ENCODE measurements around the gene LDLRAP1. TPM values are rescaled to one million over a fixed set of nuclear protein-coding genes. Genes with fewer than 3 reads are reported as not detected.

Gene LDLRAP1
- total RNA-seq (10 to 100 TPM in 1 of 2 donors, 1 to 10 TPM in 1; 7.3 to 24.1 TPM), polyA plus RNA-seq (ENCODE audit: insufficient read length in 2 of 2) (10 to 100 TPM in 1 of 2 donors, 1 to 10 TPM in 1; 6.8 to 12.4 TPM)
- long read RNA-seq, donor 1, transcript LDLRAP1-201 (9 exons, 2,940 nt), result major isoform, 7 of 7 reads
- long read RNA-seq, donor 1, partial matches to known transcripts, result 0 of 7 reads
- long read RNA-seq, donor 1, other reads (novel, unspliced or antisense), result 0 of 7 reads
- long read RNA-seq, donor 2, result 0 reads
- long read RNA-seq, donor 3, result 0 reads
- long read RNA-seq, donor 4, partial matches to known transcripts, result 11 of 15 reads
- long read RNA-seq, donor 4, other reads (novel, unspliced or antisense), result 0 of 15 reads

- H3K4me1 ChIP-seq (ENCODE audit: control insufficient read depth, insufficient read depth, low read length), result peaks cover 20% of the 10 kb centered on the region
- no peaks in the 10 kb centered on the region for H3K36me3 ChIP-seq (ENCODE audit: control insufficient read depth, insufficient read depth, low read length)
- peak within 1 kb of the TSS; percentile 45 for H3K4me3 ChIP-seq (ENCODE audit: low read depth, low read length)
- peak in 2 of 6 donors; percentile 36 to 80 for DNase-seq (ENCODE audit: low read depth in 4 of 6, low spot score in 6 of 6)
- no peaks in the 10 kb centered on the region for H3K9me3 ChIP-seq (ENCODE audit: control insufficient read depth, insufficient read depth, low read length)
- under 1% methylated on average over 99 of the region's 99 CpGs for WGBS (ENCODE audit: insufficient coverage)
- H3K27me3 ChIP-seq (ENCODE audit: control insufficient read depth, insufficient read depth, low read length), result peaks cover 18% of the 10 kb centered on the region
- H3K27ac ChIP-seq (ENCODE audit: low read depth, low read length), result peak within 1 kb of the TSS; percentile 52
These were observed at the start of gene LDLRAP1 for GRCh38 chr1:25543425-25544242. Gene LDLRAP1, plus strand, starts transcription at chr1:25543606. Its CDS starts 93 bp downstream, at chr1:25543699.

GRCh38 chr1:25494952-25495351 is 48.5 kb upstream of the LDLRAP1 start:
- no peak overlapping the region for H3K4me3 ChIP-seq (ENCODE audit: low read depth, low read length)
- no peak overlapping the region for H3K27ac ChIP-seq (ENCODE audit: low read depth, low read length)
- no peaks in the 10 kb centered on the region for H3K4me1 ChIP-seq (ENCODE audit: control insufficient read depth, insufficient read depth, low read length)
- 78% methylated on average over 3 of the region's 3 CpGs for WGBS (ENCODE audit: insufficient coverage)
- no peaks in the 10 kb centered on the region for H3K9me3 ChIP-seq (ENCODE audit: control insufficient read depth, insufficient read depth, low read length)
- DNase-seq (ENCODE audit: low read depth in 4 of 6, low spot score in 6 of 6), result no peak
- H3K27me3 ChIP-seq (ENCODE audit: control insufficient read depth, insufficient read depth, low read length), result no peaks in the 10 kb centered on the region
- H3K36me3 ChIP-seq (ENCODE audit: control insufficient read depth, insufficient read depth, low read length), result peaks cover 36% of the 10 kb centered on the region

- H3K27ac ChIP-seq (ENCODE audit: low read depth, low read length), result no peak overlapping the region
- H3K36me3 ChIP-seq (ENCODE audit: control insufficient read depth, insufficient read depth, low read length), result peaks cover 19% of the 10 kb centered on the region
- peaks cover 6% of the 10 kb centered on the region for H3K4me1 ChIP-seq (ENCODE audit: control insufficient read depth, insufficient read depth, low read length)
- no CpG with 5 or more reads among the region's 1 CpG for WGBS (ENCODE audit: insufficient coverage)
- H3K4me3 ChIP-seq (ENCODE audit: low read depth, low read length), result no peak overlapping the region
- H3K9me3 ChIP-seq (ENCODE audit: control insufficient read depth, insufficient read depth, low read length), result no peaks in the 10 kb centered on the region
- DNase-seq (ENCODE audit: low read depth in 4 of 6, low spot score in 6 of 6), result no peak
- H3K27me3 ChIP-seq (ENCODE audit: control insufficient read depth, insufficient read depth, low read length), result no peaks in the 10 kb centered on the region
These were observed 42.7 kb upstream of the LDLRAP1 start for GRCh38 chr1:25500694-25501093.

GRCh38 chr1:25501235-25502058 is 42.0 kb upstream of the LDLRAP1 start:
- Histone ChIP-seq H3K9me3 (ENCODE audit: control insufficient read depth, insufficient read depth, low read length) (no peaks in the 10 kb centered on the region), H3K4me3 (ENCODE audit: low read depth, low read length) (no peak overlapping the region), H3K4me1 (ENCODE audit: control insufficient read depth, insufficient read depth, low read length) (peaks cover 9% of the 10 kb centered on the region), H3K27me3 (ENCODE audit: control insufficient read depth, insufficient read depth, low read length) (no peaks in the 10 kb centered on the region), H3K36me3 (ENCODE audit: control insufficient read depth, insufficient read depth, low read length) (peaks cover 15% of the 10 kb centered on the region), H3K27ac (ENCODE audit: low read depth, low read length) (no peak overlapping the region)
- no peak for DNase-seq (ENCODE audit: low read depth in 4 of 6, low spot score in 6 of 6)
- 73% methylated on average over 4 of the region's 7 CpGs for WGBS (ENCODE audit: insufficient coverage)

GRCh38 chr1:25502957-25503356 is 40.4 kb upstream of the LDLRAP1 start:
- Histone ChIP-seq H3K27ac (ENCODE audit: low read depth, low read length) (no peak overlapping the region), H3K27me3 (ENCODE audit: control insufficient read depth, insufficient read depth, low read length) (no peaks in the 10 kb centered on the region), H3K9me3 (ENCODE audit: control insufficient read depth, insufficient read depth, low read length) (no peaks in the 10 kb centered on the region), H3K4me1 (ENCODE audit: control insufficient read depth, insufficient read depth, low read length) (peaks cover 9% of the 10 kb centered on the region), H3K36me3 (ENCODE audit: control insufficient read depth, insufficient read depth, low read length) (peaks cover 13% of the 10 kb centered on the region), H3K4me3 (ENCODE audit: low read depth, low read length) (no peak overlapping the region)
- WGBS (ENCODE audit: insufficient coverage), result 79% methylated on average over 3 of the region's 4 CpGs
- DNase-seq (ENCODE audit: low read depth in 4 of 6, low spot score in 6 of 6), result no peak

- WGBS (ENCODE audit: insufficient coverage), result 74% methylated on average over 7 of the region's 12 CpGs
These were observed 39.6 kb upstream of the LDLRAP1 start for GRCh38 chr1:25503551-25504426.

GRCh38 chr1:25504706-25505595 is 38.5 kb upstream of the LDLRAP1 start:
- Histone ChIP-seq H3K9me3 (ENCODE audit: control insufficient read depth, insufficient read depth, low read length) (no peaks in the 10 kb centered on the region), H3K36me3 (ENCODE audit: control insufficient read depth, insufficient read depth, low read length) (peaks cover 10% of the 10 kb centered on the region), H3K27ac (ENCODE audit: low read depth, low read length) (no peak overlapping the region), H3K27me3 (ENCODE audit: control insufficient read depth, insufficient read depth, low read length) (no peaks in the 10 kb centered on the region), H3K4me3 (ENCODE audit: low read depth, low read length) (no peak overlapping the region), H3K4me1 (ENCODE audit: control insufficient read depth, insufficient read depth, low read length) (peaks cover 9% of the 10 kb centered on the region)
- 70% methylated on average over 8 of the region's 9 CpGs for WGBS (ENCODE audit: insufficient coverage)
- DNase-seq (ENCODE audit: low read depth in 4 of 6, low spot score in 6 of 6), result no peak

More at GRCh38 chr1:25503551-25504426, 39.6 kb upstream of the LDLRAP1 start:
- H3K27me3 ChIP-seq (ENCODE audit: control insufficient read depth, insufficient read depth, low read length), result no peaks in the 10 kb centered on the region
- H3K4me3 ChIP-seq (ENCODE audit: low read depth, low read length), result no peak overlapping the region
- no peaks in the 10 kb centered on the region for H3K9me3 ChIP-seq (ENCODE audit: control insufficient read depth, insufficient read depth, low read length)
- no peak overlapping the region for H3K27ac ChIP-seq (ENCODE audit: low read depth, low read length)
- peaks cover 10% of the 10 kb centered on the region for H3K36me3 ChIP-seq (ENCODE audit: control insufficient read depth, insufficient read depth, low read length)
- peaks cover 9% of the 10 kb centered on the region for H3K4me1 ChIP-seq (ENCODE audit: control insufficient read depth, insufficient read depth, low read length)
- peak in 1 of 6 donors; percentile 41 for DNase-seq (ENCODE audit: low read depth in 4 of 6, low spot score in 6 of 6)

GRCh38 chr1:25505656-25506385 is 37.6 kb upstream of the LDLRAP1 start:
- no peak overlapping the region for H3K27ac ChIP-seq (ENCODE audit: low read depth, low read length)
- peaks cover 7% of the 10 kb centered on the region for H3K36me3 ChIP-seq (ENCODE audit: control insufficient read depth, insufficient read depth, low read length)
- H3K4me1 ChIP-seq (ENCODE audit: control insufficient read depth, insufficient read depth, low read length), result peaks cover 9% of the 10 kb centered on the region
- no peak overlapping the region for H3K4me3 ChIP-seq (ENCODE audit: low read depth, low read length)
- H3K9me3 ChIP-seq (ENCODE audit: control insufficient read depth, insufficient read depth, low read length), result no peaks in the 10 kb centered on the region
- no peaks in the 10 kb centered on the region for H3K27me3 ChIP-seq (ENCODE audit: control insufficient read depth, insufficient read depth, low read length)
- WGBS (ENCODE audit: insufficient coverage), result 86% methylated on average over 8 of the region's 14 CpGs
- no peak for DNase-seq (ENCODE audit: low read depth in 4 of 6, low spot score in 6 of 6)
